Fibroblast of lung (primary cell): ENCODE data around the gene NUDT5.

ENCODE experiments used
- EZH2 ChIP-seq: IDR thresholded peaks from 2 replicates; pipeline ENCODE4 v1.5.1; 2012; ENCODE audit warnings: low read length, control low read depth, mild to moderate bottlenecking; ENCODE audit errors: missing control alignments
- TF ChIP-seq, protein P1 (sequence below), 2 donors: IDR thresholded peaks in 1 of 2; conservative IDR thresholded peaks in 1 of 2; 1 replicate in 1 of 2; 2 replicates in 1 of 2; pipeline ENCODE4 v1.5.1; 2011 to 2012; ENCODE audit warnings: low read length in 2 of 2, control low read depth in 1 of 2, inconsistent platforms in 1 of 2, low read depth in 1 of 2, mild to moderate bottlenecking in 1 of 2

DNA sequence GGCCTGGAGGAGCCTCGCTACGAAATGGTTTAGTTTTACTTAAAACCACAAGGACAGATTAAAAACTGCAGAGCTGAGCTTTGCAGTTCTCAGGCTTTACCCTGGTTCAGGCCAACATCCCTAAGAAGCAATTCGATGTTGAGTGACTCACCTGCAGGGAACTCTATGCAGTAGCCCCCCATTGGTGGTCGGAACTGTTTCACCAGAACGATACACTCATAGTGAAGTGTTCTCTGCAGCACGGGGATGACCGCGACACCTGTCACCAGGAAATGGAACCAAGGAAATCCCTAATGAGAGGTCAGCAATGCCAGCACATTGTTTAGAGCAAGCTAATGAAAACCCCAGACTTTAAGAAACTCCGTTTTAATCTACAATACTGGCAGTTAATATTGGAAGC is 18.0 kb downstream of the NUDT5 start:
- TF ChIP-seq, protein P1, sequence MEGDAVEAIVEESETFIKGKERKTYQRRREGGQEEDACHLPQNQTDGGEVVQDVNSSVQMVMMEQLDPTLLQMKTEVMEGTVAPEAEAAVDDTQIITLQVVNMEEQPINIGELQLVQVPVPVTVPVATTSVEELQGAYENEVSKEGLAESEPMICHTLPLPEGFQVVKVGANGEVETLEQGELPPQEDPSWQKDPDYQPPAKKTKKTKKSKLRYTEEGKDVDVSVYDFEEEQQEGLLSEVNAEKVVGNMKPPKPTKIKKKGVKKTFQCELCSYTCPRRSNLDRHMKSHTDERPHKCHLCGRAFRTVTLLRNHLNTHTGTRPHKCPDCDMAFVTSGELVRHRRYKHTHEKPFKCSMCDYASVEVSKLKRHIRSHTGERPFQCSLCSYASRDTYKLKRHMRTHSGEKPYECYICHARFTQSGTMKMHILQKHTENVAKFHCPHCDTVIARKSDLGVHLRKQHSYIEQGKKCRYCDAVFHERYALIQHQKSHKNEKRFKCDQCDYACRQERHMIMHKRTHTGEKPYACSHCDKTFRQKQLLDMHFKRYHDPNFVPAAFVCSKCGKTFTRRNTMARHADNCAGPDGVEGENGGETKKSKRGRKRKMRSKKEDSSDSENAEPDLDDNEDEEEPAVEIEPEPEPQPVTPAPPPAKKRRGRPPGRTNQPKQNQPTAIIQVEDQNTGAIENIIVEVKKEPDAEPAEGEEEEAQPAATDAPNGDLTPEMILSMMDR (conservative IDR thresholded peaks at IDR 0.05 in 1 of 2, IDR thresholded peaks at IDR 0.05 in 1 of 2; ENCODE audit: low read depth in 1 of 2, low read length in 2 of 2): no peak
- TF ChIP-seq EZH2: no peak
